Stromal cell of bone marrow (primary cell): ENCODE data around the gene BRMS1L.
"Not testable (repeated sequence)": the region's sequence is repeated elsewhere in the genome, so short reads cannot be mapped to it uniquely, and the experiment has no call there.

Source experiments
- DNase-seq: peaks from one replicate; pipeline ENCODE4 v3.0.0-alpha.2; 2012; ENCODE audit warnings: low read depth

The BRMS1L gene

DNA sequence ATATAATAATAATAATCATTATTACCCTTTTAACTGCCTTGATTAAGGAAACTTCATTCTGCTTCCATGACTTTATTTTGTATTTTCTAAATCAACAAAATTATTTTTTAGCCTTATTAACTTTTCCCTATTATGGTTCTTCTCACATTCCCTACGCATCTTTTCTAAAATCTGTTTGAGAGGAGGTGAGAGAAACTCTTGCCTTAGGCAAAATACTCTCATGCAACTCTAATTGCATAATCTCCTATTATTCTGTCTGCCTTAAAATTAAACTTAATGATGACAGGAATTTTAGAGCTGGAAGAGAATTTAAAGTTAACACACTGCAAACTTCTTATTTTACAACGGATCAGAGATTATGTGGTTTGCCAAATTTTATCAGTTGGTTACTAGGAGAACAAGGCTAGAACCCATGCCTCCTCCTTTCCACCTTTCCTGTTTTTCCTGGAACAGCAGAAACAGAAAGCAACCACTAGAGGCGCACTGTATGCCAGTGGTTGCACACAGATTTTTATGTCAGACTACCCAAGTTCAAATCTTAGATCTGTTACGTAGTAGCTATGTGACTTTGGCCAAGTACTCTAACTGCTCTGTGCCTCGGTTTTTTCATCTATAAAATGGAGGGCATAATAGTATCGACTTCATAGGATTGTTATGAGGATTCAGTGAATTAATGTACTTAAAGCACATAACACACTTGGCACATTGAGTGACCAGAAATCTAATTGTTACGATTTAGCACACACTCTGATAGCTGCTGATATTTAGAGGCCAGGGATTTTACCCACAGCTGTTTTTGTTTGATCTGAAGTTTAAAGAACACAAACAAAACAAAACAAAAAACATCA, 4.3 kb upstream of the BRMS1L start:
- peak; percentile 13 for DNase-seq

DNA sequence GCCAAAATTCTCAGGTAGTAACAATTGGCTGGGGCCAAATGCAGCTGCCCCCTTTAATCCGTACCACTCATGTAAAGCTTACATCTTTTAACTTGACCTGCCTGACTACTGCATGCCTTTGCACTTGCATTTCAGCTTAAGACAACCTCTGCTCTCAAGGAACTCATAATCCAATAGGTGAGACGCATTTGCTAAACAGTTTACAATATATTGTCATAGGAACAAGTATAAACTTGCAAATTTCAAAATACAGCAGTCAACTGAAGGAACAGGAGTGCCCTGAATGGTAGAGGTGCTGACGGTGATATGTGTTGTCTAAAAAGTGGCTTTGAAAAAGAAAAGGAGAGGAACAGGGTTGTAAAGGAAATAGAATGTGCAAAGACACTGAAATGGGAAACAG, 3.6 kb upstream of the BRMS1L start:
- DNase-seq: no peak

DNA sequence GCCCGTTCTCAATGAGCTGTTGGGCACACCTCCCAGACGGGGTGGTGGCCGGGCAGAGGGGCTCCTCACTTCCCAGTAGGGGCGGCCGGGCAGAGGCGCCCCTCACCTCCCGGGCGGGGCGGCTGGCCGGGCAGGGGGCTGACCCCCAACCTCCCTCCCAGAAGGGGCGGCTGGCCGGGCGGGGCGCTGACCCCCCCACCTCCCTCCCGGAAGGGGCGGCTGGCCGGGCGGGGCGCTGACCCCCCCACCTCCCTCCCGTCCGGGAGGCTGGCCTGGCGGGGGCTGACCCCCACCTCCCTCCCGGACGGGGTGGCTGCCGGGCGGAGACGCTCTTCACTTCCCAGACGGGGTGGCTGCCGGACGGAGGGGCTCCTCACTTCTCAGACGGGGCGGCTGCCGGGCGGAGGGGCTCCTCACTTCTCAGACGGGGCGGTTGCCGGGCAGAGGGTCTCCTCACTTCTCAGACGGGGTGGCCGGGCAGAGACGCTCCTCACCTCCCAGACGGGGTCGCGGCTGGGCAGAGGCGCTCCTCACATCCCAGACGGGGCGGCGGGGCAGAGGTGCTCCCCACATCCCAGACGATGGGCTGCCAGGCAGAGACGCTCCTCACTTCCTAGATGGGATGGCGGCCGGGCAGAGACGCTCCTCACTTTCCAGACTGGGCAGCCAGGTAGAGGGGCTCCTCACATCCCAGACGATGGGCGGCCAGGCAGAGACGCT, 1.5 kb upstream of the BRMS1L start:
- DNase-seq: not testable (repeated sequence)

DNA sequence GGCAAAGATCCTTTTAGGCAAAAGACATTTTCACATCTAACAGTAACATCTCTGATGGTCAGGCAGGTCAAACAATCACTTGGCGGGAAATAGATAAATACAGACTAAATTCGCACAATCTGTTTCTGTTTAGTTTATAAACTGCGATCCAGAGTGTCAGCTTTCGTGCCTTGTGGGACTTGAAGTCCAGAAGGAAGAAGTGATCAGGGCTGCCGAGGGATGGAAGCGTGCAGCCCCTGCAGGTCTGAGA, 245 bp upstream of the BRMS1L start:
- no peak for DNase-seq

DNA sequence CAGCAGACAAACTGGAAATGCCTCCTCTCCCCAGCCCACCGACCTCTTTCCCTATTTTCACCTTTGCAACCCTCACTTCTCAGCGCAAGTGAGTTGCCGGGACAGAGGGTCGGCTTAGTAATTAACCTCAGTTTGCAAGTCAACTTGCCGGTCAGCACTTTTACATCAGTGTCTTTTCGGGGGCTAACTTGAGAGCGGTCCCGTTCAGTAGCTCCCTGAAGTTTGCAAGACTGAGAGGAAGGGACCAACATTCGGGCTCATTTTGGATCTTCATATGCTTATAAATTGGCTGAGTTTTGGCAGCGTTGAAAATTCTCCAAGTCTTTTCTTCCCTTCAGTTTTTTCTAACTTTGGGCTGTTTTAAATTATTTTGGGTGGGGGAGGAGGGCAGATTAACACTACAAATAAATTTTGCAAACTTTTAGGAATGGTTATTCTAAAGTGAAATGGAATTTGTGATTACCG, 846 bp downstream of the BRMS1L start:
- DNase-seq: peak; percentile 11

DNA sequence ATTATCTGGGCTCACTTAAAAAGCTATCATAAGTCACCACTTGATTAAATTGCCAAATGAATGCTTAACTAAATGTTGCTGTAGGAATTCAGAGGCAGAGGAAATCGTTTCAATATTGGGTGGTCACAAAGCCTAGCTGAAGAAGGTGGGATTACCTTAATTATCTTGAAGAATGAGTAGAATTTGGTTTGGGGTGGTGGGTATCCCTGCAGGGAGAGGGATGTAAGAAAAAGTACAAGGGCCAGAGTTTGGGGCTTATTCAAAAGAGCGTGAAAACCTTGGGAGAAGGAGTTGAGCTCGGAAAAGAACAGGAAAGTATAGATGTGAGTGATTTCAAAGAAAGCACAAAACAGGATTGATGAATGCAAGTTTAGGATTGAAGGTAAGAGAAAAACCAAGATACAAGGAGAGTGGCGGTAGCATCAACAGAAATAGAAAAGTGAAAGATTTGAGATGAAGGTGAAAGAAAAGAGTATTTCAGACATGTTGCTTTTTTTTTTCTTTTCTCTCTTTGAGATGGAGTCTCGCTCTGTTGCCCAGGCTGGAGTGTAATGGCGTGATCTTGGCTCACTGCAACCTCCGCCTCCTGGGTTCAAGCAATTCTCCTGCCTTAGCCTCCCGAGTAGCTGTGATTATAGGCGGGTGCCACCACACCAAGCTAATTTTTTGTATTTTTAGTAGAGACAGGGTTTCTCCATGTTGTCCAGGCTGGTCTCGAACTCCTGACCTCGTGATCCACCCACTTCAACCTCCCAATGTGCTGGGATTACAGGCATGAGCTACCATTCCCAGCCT, 1.7 kb downstream of the BRMS1L start:
- no peak for DNase-seq

DNA sequence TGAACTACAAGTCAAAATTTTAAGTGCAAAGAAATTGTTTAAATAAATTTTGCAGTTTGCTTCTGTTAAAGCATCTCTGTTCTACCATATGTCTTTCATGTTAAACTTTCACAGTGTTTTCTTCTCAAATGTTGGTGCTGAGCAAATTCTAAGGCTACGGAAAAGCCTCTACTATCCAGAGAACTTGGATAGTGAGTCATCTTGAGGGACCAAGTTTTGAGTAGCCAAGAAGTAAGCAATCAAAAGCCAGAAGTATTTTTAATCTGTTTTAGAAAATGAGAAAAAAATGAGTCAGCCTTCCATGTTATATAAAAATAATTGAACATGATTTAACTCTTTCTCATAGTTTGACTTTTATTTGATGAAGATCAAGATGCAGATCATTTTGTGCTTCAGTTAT, 3.3 kb downstream of the BRMS1L start:
- peak; percentile 45 for DNase-seq

DNA sequence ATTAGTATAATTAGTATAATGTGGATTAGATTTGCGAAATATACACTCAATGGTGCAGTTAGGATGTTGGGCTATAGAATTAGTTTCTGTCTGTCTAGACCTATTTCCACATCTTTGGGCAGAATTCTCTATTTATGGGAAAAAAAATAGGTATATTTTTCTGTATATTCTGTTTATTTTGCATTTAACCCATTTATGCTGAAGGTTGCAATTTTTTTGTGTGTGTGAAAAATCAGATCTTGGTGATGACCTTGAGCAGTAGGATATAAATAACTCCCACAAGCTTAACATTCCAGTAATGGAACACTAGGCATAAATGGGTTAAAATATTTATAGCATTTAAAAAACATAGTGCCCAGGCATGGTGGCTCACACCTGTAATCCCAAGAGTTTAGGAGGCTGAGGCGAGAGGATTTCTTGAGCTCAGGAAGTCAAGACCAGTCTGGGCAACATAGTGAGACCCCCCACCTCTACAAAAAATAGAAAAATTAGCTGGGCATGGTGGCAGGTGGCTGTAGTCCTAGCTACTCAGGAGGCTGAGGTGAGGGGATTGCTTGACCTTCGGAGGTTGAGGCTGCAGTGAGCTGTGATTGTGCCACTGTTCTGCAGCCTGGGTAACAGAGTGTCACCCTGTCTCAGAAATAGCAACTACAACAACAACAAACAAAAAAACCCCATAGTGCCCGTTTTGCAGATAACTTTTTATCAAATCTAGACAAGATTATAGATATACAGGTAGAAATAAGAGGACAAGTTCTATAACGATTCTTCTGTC, 9.3 kb downstream of the BRMS1L start:
- no peak for DNase-seq

DNA sequence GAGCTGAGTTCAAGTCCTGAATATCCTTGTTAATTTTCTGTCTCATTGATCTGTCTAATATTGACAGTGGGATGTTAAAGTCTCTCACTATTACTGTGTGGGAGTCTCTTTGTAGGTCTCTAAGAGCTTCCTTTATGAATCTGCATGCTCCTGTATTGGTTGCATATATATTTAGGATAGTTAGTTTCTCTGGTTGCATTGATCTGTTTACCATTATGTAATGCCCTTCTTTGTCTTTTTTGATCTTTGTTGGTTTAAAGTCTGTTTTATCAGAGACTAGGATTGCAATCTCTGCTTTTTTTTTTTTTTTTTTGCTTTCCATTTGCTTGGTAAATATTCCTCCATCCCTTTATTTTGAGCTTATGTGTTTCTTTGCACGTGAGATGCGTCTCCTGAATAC, 15.6 kb downstream of the BRMS1L start:
- DNase-seq: not testable (repeated sequence)

DNA sequence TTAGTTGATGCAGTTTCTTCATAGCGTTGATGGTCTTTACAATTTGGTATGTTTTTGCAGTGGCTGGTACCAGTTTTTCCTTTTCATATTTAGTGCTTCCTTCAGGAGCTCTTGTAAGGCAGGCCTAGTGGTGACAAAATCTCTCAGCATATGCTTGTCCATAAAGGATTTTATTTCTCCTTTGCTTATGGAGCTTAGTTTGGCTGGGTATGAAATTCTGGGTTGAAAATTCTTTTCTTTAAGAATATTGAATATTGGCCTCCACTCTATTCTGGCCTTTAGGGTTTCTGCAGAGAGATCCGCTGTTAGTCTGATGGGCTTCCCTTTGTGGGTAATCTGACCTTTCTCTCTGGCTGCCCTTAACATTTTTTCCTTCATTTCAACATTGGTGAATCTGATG, 16.1 kb downstream of the BRMS1L start:
- not testable (repeated sequence) for DNase-seq

DNA sequence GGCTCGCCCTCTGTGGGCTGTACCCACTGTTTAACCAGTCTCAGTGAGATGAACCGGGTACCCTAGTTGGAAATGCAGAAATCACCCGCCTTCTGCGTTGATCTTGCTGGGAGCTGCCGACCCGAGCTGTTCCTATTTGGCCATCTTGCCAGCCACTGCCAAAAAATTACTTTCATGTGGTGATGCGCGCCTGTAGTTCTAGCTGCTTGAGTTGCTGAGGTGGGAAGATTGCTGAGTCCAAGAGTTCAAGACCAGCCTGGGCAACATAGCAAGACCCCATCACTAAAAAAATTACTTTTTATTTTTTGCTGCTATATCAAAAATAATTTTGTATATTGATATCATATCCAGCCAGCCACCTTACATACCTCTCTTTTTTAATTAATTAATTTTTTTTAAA, 18.4 kb downstream of the BRMS1L start:
- DNase-seq: no peak

DNA sequence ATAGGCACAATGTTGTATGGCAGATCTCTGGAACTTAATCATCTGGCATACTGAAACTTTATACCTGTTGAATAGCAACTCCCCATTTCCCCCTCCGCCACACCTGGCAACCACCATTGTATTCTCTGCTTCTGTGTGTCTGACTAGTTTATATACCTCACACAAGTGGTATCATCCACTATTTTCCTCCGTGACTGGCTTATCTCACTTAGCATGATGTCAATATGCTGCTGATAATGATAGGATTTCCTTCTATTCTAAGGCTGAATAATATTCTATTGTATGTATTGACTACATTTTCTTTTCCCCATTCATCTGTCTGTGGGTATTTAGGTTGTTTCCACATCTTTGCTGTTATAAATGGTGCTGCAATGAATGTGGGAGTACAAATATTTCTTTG, 21.5 kb downstream of the BRMS1L start:
- DNase-seq: no peak

DNA sequence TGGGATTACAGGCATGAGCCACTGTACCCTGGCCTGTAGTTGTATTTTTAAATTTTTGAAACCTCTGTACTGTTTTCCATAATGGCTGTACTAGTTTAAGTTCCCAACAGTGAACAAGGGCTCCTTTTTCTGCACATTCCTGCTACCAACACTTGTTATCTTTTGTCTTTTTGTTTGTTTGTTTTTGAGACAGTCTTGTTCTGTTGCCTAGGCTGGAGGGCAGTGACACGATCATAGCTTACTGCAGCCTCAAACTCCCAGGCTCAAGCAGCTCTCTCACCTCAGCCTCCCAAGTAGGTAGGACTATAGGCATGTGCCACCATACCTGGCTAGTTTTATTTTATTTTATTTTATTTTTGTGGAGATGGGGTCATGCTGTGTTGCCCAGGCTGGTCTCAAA, 23.0 kb downstream of the BRMS1L start:
- DNase-seq: no peak

DNA sequence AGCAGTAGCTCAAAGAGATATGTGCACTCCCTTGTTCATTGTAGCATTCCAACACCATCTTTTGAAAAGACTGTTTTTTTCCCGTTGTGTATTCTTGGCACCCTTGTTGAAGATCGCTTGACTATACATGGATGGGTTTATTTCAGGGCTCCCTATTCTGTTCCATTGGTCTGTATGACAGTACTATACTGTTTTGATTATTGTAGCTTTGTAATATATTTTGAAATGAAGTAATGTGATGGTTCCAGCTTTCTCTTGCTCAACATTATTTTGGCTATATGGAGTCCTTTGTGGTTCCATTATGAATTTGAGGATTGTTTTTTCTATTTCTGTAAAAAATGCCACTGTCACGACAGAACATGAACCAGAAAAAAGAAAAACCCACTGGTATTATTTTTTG, 25.7 kb downstream of the BRMS1L start:
- DNase-seq: no peak

DNA sequence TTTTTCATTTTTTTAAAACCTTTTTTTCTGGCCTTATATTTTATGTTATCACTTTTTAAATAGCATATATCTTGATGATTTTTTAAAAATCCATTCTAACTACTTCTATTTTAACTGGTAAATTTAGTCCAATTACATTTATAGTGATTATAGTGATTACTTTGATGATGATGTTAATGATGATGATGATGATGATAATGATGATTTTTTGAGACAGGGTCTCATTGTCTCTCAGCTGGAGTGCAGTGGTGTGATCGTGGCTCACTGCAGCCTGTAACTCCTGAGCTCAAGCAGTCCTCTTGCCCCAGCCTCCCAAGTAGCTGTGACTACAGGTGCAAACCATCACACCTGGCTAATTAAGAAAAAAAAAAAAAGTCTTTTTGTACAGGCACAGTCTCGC, 27.1 kb downstream of the BRMS1L start:
- DNase-seq: no peak

DNA sequence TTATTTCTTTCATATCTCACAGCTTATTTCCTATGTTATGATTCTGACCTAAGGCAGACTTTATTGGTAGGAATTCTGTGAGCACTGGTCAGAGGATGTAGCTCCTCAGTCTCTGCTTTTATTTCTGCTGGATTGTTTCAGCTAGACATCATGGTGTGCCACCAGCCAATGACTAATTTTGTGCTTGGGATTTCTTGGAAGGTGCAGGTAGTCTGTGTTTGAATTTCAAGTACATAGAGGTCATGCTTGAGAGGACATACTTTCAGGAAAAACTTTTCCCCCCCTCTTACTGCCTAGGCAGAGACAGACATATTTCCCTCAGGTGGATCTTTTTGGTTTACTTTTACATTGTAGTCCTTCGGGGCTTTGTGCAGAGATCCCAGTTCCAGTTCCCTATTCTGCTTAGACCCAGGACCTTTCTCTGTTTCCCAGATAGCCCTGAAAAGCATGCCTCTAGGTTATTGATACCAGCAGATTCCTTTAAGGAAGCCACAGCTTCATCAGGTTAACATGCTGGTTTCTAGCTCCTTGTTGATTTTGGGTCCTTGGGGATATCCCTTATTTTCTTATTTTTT, 28.6 kb downstream of the BRMS1L start:
- DNase-seq: no peak

DNA sequence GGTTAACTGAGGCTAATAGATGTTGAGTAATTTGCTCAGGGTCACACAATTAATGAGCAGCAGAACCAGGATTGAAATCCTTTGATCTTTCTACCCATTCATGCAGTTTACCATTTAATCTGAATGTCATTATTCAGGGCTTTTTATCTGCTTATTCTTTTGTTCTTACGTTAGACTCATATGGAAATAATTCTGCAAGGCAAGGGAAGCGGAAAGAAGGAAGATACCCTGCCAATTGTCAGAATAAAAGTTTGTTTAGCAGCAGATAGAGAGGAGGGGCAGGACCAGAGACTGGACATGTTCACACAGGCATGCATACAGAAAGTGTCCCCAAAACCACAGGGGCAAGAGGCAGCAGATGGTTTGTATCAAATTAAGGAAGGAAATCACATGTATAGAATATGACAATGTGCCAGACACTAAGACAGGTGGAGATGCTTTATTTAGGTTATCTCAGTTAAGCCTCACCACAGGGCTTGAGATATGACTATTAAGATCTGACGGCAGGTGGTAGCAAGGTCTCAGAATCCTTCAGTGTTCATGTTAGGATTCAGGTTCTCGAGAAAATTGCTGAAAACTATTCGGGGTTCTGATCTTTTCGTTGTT, 29.8 kb downstream of the BRMS1L start:
- DNase-seq: no peak

DNA sequence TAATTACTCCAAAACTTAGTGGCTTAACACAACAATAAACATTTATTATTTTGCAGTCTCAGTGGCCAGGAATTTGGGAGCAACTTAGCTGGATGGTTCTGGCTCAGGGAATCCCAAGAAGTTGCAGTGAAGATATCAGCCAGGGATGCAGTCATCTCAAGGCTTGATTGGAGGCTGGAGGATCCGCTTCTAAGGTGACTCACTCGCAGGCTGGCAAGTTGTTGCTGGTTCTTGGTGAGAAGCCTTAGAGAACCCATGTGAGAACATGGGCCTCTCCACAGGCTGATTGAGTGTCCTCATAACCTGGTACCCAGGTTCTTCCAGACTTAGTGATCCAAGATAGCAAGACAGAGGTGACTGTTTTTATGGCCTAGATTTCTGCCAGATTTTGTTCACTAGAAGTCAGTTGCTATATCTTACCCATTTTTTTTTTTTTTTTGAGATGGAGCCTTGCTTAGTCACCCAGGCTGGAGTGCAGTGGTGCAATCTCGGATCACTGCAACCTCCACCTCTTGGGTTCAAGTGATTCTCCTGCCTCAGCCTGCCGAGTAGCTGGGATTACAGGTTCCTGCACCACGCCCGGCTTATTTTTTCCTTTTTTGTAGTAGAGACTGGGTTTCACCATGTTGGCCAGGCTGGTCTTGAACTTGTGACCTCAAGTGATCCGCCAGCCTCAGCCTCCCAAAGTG, 32.5 kb downstream of the BRMS1L start:
- DNase-seq: no peak

DNA sequence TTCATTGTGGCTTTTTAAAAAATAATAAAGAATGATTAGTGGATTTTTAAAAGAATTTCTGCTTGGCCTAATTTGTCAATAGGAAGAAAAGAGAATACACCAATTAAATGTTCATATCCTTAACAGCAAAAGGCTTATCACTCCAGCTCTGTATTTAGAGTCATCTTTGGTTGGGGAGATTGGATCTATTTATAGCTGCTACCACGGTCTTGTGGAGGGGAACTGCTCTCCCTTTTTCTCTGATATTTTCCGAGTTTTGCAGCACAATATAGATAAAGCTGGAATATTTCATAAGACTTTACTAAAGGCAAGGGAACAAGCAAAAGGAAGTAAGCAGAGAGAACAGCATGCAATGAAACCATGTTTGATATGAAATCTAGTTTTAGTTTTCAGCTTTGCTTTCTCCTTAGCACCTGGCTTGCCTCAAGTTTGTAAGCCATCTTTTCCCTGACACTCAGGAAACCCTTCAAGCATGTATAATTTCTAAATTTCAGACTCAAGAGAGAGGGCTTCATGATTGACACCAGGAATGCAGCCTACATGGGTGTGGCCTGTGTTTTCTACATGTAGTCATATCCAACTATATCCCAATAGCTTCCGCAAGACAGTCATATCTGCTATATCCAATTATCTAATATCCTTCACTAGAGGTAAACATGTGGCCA, 35.2 kb downstream of the BRMS1L start:
- no peak for DNase-seq

DNA sequence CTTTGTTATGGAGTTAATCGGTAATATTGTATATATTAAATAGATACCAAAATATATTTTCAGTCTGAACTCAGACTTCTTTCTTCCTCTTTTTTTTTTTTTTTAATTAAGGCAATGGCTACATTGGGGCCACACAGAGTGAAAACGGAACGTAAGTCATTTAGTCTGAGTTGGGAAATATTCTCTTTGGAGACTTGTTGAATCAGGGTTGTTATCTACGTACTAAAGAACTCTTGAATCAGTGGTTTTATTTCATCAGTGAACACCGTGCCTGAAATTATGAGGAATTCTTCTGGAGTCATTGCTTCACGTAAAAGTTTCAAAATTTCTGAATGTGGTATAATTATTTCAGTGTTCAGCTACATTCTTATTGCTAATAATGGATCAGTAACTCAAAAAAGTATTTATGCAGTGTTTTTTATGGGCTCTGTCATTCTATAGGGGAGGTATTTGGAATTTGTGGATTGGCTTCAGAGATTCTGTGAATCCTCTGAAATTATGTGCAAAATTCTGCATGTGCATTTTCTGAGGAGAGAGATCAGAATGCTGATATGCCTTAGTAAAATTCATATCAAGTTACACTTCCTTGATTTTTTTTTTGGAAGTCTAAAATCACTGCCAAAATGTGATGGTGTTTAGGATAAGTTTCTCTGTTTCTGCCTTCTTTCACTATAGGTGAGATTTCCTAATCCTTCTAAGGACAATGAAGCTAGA, 39.6 kb downstream of the BRMS1L start:
- DNase-seq: no peak
